Ishikawa (cell line): ENCODE measurements around the gene USH1C.

Source experiments
- CEBPB ChIP-seq: IDR thresholded peaks from 2 replicates; pipeline ENCODE4 v1.6.1; 2012
- CREB1 ChIP-seq: IDR thresholded peaks from 2 replicates; pipeline ENCODE4 v1.6.1; 2012; ENCODE audit warnings: low read depth
- EGR1 ChIP-seq: IDR thresholded peaks from 2 replicates; pipeline ENCODE4 v1.6.1; 2012
- EP300 ChIP-seq: IDR thresholded peaks from 2 replicates; pipeline ENCODE4 v1.6.1; 2012; ENCODE audit warnings: borderline replicate concordance
- FOXM1 ChIP-seq: IDR thresholded peaks from 2 replicates; pipeline ENCODE4 v1.6.1; 2012; ENCODE audit warnings: low read depth, borderline replicate concordance
- MAX ChIP-seq: IDR thresholded peaks from 2 replicates; pipeline ENCODE4 v1.6.1; 2012
- NFIC ChIP-seq: IDR thresholded peaks from 2 replicates; pipeline ENCODE4 v1.6.1; 2012
- RAD21 ChIP-seq: IDR thresholded peaks from 2 replicates; pipeline ENCODE4 v1.6.1; 2012; ENCODE audit warnings: low read depth
- REST ChIP-seq: IDR thresholded peaks from 2 replicates; pipeline ENCODE4 v1.6.1; 2012; ENCODE audit warnings: low read depth, mild to moderate bottlenecking
- TAF1 ChIP-seq: IDR thresholded peaks from 2 replicates; pipeline ENCODE4 v1.6.1; 2012; ENCODE audit warnings: low read depth, mild to moderate bottlenecking
- TCF12 ChIP-seq: IDR thresholded peaks from 2 replicates; pipeline ENCODE4 v1.6.1; 2012; ENCODE audit warnings: low read depth
- TEAD4 ChIP-seq: IDR thresholded peaks from 2 replicates; pipeline ENCODE4 v1.6.1; 2012
- USF1 ChIP-seq: IDR thresholded peaks from 2 replicates; pipeline ENCODE4 v1.6.1; 2012
- YY1 ChIP-seq: IDR thresholded peaks from 2 replicates; pipeline ENCODE4 v1.6.1; 2012; ENCODE audit warnings: low read depth
- ZBTB7A ChIP-seq: IDR thresholded peaks from 2 replicates; pipeline ENCODE4 v1.6.1; 2012; ENCODE audit warnings: low read depth

USH1C gene

GRCh38 chr11:17524221-17524620 lies 20.0 kb downstream of the USH1C start:
- TF ChIP-seq USF1 (no peak), FOXM1 (no peak), MAX (no peak), RAD21 (no peak), EP300 (no peak), TEAD4 (no peak), ZBTB7A (no peak), EGR1 (no peak), CREB1 (no peak), NFIC (no peak), YY1 (no peak), CEBPB (no peak)

- TF ChIP-seq RAD21 (no peak), NFIC (no peak), TCF12 (no peak), ZBTB7A (no peak), TAF1 (no peak), REST (no peak), CREB1 (no peak), EGR1 (no peak), FOXM1 (no peak), CEBPB (no peak), MAX (no peak), USF1 (no peak), EP300 (no peak)
These were observed 21.6 kb downstream of the USH1C start for GRCh38 chr11:17522655-17523054.

DNA sequence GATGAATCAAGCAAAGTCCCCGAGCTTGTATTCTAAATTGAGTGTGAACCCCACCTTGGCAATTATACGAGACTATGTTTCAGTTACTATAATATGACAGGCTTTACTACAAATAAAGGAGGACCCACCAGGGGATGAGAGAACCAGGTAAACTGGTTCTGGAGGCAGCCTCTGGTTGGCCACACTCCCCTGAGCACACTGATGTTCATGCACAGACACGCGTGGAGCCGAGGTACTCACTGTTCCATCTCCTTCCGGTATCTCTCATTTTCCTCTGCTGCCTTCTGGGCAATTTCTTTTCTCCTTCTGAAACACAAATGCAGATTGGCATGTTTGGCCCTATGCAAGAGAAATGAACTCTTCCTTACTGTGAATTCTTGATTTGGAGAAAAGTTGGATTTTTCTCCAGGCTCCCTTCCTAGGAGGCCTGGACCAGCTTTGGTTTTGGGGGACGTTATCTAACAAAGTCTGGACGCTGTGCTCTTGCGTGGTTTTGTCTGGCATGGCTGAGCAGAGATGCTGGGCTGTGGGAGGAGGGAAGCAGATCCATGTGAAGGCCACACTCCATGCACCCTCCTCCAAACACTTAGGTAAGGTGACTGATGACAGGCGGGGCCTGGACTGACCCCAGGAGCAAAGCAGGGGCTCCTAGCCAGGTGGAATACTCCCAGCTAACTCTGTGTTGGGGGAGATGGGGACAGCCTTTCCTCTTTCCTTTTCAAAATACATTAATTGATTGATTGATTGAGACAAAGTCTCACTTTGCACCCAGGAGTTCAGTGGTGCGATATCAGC lies 22.9 kb downstream of the USH1C start:
- TF ChIP-seq YY1 (no peak), NFIC (no peak), TCF12 (no peak), CEBPB (no peak), ZBTB7A (no peak), RAD21 (no peak)

DNA sequence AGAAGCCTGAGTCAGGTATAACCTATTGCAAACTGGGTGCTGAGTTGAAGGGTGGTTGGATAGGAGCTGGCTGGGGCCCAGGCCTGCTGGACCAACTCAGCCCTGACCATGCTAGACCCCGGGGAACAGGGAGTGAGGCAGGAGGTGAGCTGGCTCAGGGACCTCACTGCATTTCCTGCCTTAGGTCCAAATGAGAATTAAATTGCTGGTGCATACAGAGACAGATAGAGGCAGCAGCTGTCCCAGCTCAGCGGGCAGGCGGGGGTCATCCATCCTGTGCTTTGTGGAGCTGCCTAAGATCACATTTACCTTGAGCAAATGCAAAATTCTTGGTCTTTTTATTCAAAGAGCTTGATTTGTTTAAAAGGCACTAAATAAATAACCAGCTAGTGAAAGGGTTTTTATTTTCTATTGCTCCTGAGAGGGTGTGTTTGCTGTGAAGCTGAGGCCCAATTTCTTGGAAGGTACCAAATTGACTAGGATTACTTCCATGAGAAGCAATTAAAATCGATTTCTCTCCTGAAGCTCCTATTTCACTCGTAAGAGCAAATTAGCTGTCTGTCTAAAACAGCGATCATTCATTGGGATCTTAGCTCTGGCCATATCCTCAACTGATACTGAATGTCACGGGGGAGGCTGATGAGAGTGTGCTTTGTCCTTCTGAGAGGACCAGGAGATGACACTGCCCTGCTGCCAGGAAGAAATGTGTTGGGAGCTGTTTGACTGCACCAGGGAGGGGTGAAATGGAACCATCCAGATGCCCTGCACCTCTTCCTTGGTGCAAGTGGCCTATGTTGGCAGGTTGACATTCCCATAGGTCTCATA lies 24.9 kb downstream of the USH1C start:
- no peak for TF ChIP-seq USF1
- no peak for TF ChIP-seq CEBPB
- TF ChIP-seq CREB1 = no peak
- TF ChIP-seq REST = no peak
- no peak for TF ChIP-seq ZBTB7A
- TF ChIP-seq NFIC = no peak
- TF ChIP-seq TCF12 = no peak
- no peak for TF ChIP-seq EP300
- no peak for TF ChIP-seq TEAD4
- TF ChIP-seq MAX = no peak
- no peak for TF ChIP-seq FOXM1
- no peak for TF ChIP-seq RAD21
- TF ChIP-seq EGR1 = no peak
- TF ChIP-seq YY1 = no peak

DNA sequence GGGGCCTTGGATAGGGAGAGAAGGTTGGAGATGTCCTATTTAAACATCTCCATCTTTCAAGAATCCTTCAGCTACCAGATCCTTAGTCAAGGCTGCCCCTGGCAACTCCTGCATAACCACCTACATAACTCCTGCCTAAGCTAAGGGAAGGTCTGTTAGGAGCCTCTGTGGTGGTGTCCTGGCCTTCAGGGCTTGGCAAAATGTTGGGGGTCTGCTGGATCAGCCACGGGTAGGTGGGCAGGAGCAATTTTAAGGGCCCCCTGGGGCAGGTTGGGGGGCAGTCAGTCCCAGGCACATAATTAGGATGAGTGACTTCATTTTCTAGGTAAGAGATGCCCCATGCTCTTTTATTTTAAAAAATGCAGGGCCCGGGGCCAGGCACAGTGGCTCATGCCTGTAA lies 25.9 kb downstream of the USH1C start:
- TF ChIP-seq EP300 (no peak), TEAD4 (no peak), FOXM1 (no peak), TAF1 (no peak), REST (no peak), EGR1 (no peak), TCF12 (no peak), USF1 (no peak), MAX (no peak), RAD21 (no peak), ZBTB7A (no peak), YY1 (no peak), CEBPB (no peak), NFIC (no peak), CREB1 (no peak)
